Smooth muscle cell of the brain vasculature (primary cell): Measurements from ENCODE around the gene DDX10.
"Not testable (repeated sequence)": the region's sequence is repeated elsewhere in the genome, so short reads cannot be mapped to it uniquely, and the experiment has no call there.

ENCODE experiments used
- DNase-seq: peaks from one replicate; pipeline ENCODE4 v3.0.0-alpha.2; 2012; ENCODE audit warnings: low read depth, low spot score

The DDX10 gene

DNA sequence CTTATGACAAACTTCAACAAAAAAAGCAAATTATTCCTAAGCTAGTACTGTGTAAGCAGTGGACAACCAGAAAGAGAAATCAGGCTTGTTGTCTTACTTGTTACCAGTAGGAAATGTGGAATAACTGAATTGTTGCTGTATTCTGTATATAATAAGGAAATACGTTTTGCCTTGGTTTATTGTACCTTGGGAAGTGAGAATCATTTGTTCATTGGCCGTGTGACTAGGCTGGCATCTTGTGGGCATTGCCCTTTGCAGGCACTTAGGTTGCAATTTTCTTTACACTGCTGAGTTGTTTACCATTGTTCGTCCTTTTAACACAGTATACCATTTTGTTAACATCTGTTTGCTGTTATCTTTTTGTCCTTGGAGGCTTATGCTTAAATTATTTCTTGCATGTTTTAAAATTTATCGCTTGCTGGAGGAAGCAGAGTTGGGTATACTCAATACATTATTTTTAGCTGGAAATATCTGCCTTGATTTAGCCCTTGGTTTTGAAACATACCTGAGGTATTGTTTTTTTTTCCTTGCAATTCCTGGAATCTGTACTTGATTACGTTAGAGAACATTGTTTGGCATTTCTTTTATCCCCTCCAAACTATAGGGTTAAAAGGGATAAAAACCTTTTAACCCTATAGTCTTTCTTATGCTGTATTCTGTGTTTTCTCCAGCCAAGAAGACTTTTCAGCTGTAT, 109.3 kb downstream of the DDX10 start:
- DNase-seq: no peak

GRCh38 chr11:108775324-108775723, 110.5 kb downstream of the DDX10 start:
- DNase-seq: no peak

GRCh38 chr11:108779147-108779546, 114.3 kb downstream of the DDX10 start:
- not testable (repeated sequence) for DNase-seq

DNA sequence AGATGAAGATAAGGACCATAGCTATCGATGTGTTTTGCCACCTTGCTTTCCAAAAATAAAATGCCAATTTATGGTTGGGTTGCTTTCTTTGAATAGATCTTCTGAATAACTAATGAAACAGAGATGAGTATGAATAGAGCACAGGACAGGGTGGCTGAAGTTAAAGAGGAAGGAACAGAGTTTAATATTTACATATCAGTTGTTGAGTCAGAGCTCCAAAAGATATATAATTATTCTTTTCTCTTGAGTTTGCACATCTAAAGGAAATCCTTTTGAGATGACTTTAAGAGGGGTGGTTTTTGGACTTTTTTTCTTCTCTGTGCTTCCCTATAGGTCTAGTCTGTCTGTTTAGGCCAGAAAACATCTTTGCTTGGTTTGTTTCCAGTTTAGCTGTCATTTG, 115.2 kb downstream of the DDX10 start:
- DNase-seq: no peak

GRCh38 chr11:108781946-108782345, 117.1 kb downstream of the DDX10 start:
- DNase-seq: no peak

DNA sequence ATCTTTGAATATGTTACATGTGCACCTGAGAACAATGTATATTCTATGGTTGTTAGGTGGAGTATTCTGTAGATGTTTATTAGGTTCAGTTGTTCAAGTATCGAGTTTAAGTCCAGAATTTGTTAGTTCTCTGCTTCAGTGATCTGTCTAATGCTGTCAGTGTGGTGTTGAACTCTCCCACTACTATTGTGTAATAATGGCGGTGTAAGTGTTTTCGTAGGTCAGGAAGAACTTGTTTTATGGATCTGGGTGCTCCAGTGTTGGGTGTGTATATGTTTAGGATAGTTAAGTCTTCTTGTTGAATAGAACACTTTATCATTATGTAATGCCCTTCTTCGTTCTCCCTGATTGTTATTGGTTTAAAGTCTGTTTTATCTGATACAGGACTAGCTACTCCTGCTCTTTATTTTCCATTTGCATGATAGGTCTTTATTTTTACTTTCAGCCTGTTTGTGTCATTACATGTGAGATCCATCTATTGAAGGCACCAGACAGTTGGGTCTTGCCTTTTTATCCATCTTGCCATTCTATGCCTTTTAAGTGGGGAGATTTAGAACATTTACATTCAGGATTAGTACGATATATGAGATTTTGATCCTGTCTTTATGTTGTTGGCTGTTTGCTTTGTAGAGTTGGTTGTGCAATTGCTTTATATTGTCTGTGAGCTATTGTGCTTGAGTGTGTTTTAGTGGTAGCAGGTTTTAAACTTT, 121.6 kb downstream of the DDX10 start:
- no peak for DNase-seq

- DNase-seq: no peak
These were observed 122.2 kb downstream of the DDX10 start for GRCh38 chr11:108787105-108787504.

DNA sequence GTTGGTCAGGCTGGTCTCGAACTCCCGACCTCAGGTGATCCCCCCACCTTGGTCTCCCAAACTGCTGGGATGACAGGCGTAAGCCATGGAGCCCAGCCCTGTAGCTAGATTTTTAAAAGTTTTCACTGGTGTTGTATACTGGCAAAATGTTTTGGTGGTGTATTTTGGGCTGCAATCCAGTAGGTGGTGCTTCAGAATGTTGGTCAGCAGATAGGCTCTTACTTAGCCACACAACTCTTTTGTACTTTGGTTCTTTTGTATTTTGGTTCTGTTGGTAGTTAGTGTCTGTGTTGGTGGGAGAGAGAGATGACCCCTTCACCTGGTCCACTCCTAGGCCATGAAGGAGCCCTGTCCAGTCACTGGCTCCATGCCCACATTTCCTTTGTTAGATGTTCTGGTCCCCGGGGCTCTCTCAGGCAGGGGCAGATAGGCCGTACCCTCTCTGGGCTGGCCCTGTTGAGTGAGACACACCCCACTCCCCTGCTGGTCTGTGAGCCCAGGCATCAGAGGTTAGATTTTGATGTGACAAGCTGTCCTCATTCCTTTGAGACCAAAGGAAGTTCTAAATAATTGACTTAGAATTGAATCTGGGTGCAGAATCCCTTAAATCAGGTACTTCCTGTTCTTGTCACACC, 123.8 kb downstream of the DDX10 start:
- no peak for DNase-seq

GRCh38 chr11:108790501-108791299, 125.8 kb downstream of the DDX10 start:
- no peak for DNase-seq

- no peak for DNase-seq
These were observed 128.3 kb downstream of the DDX10 start for GRCh38 chr11:108793138-108793537.

GRCh38 chr11:108793611-108794010, 128.7 kb downstream of the DDX10 start:
- no peak for DNase-seq

DNA sequence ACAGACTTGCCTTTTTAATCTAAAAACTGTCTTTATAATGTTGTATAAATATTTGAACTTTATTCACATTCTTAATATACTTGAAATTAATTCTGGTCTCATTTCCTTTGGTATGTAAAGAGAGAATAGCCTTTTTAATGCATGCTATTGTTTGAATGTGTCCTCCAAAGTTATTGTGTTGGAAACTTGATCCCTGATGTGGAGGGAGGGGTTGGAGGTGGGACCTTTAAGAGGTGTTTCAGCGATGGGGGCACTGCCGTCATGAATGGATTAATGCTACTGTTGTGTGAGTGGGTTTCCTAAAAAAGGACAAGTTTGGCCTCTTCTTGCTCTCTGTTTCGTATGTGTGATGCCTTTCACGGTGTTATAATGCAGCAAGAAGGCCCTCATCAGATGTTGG, 131.7 kb downstream of the DDX10 start:
- DNase-seq: no peak

GRCh38 chr11:108797578-108798100, 132.8 kb downstream of the DDX10 start:
- DNase-seq: peak; percentile 29

GRCh38 chr11:108802492-108802891, 137.6 kb downstream of the DDX10 start:
- DNase-seq: no peak

GRCh38 chr11:108803776-108804175, 138.9 kb downstream of the DDX10 start:
- DNase-seq: no peak

- no peak for DNase-seq
These were observed 139.6 kb downstream of the DDX10 start for GRCh38 chr11:108804511-108804910.

DNA sequence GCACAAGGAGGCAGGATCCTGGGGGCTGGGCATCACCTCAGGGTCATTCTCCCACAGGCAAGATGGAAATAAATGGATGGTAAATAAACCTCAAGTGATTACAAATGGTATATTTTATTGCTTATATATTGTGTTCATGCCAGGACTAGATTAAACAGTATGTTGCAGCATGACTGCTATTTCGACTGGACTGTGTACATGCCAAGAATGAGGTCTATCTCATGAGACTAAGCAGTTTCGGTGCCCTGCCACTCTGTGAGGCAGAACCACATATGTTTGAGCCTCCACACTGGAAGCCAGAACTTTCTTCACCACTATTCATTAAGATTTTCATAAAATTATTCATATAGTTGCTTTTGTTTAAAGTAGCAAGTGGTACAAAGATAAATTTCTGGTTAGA, 140.2 kb downstream of the DDX10 start:
- DNase-seq: no peak

DNA sequence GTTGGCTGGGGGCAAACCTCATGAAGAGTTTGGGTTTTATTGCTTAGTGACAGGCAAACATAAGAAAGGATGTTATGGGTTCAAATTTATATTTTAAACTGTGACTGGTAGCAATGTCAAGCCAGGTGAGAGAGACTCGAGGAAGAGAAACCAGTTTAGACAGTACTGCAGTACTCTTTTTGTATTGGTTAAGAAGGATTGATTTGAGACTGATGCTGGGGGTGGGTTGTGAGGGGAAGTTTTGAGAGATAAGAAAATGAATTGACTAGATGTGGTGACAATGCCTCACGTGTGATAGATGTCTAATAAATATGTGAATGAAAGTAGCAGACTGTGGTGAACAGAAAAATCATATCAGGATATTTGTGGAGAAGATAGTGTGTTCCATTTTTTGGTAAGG, 142.4 kb downstream of the DDX10 start:
- no peak for DNase-seq

- DNase-seq: no peak
These were observed 148.2 kb downstream of the DDX10 start for GRCh38 chr11:108813086-108813485.

- DNase-seq: no peak
These were observed 153.1 kb downstream of the DDX10 start for GRCh38 chr11:108817976-108818375.

GRCh38 chr11:108818971-108819370, 154.1 kb downstream of the DDX10 start:
- no peak for DNase-seq

DNA sequence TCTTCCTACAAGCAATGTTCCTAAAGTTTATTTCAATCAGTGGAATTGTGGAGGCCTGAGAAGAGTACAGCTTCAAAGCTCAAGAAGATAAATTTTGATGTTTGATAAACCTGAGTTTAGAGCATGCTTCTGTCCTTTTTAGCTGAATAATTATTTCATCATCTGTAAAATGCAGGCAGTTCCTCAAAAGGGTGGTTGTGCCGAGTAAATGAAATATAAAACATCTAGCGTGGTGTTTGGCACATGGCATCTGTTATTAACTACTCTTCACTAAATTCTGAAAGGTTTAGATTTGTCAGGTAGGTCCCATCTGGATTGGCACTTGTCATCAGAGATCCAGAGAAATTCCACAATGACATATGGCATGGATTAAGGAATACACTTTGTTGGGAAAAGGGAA, 155.1 kb downstream of the DDX10 start:
- DNase-seq: no peak
